HG02938 (cell line): ENCODE results near the gene HNRNPDL.
"Not testable (repeated sequence)": the region's sequence is repeated elsewhere in the genome, so short reads cannot be mapped to it uniquely, and the experiment has no call there.

Source experiments
- ATAC-seq: cut with Tn5 transposase; IDR thresholded peaks from one replicate; pipeline ENCODE4 v1.9.1; 2021; ENCODE audit warnings: mild to moderate bottlenecking, moderate library complexity; ENCODE audit not compliant: unreplicated experiment

Gene HNRNPDL

GRCh38 chr4:82433791-82434190, 3.5 kb upstream of the HNRNPDL start:
- ATAC-seq: no peak

- no peak for ATAC-seq
These were observed 2.3 kb upstream of the HNRNPDL start for GRCh38 chr4:82432596-82432995.

GRCh38 chr4:82431831-82432230, 1.6 kb upstream of the HNRNPDL start:
- ATAC-seq: no peak

GRCh38 chr4:82430964-82431745, 893 bp upstream of the HNRNPDL start:
- no peak for ATAC-seq

GRCh38 chr4:82429728-82430192, 502 bp downstream of the HNRNPDL start:
- ATAC-seq: peak; percentile 10

- ATAC-seq: peak; percentile 48
These were observed 1.1 kb downstream of the HNRNPDL start for GRCh38 chr4:82428969-82429727.

GRCh38 chr4:82428526-82428968, 1.7 kb downstream of the HNRNPDL start:
- ATAC-seq: no peak

- no peak for ATAC-seq
These were observed 4.8 kb downstream of the HNRNPDL start for GRCh38 chr4:82425478-82425877.

- ATAC-seq: no peak
These were observed 6.8 kb downstream of the HNRNPDL start for GRCh38 chr4:82423245-82424054.

GRCh38 chr4:82422616-82423015, 7.6 kb downstream of the HNRNPDL start:
- ATAC-seq: no peak

- no peak for ATAC-seq
These were observed 8.3 kb downstream of the HNRNPDL start for GRCh38 chr4:82421796-82422560.

- no peak for ATAC-seq
These were observed 10.8 kb downstream of the HNRNPDL start for GRCh38 chr4:82419451-82419850.

- no peak for ATAC-seq
These were observed 14.3 kb downstream of the HNRNPDL start for GRCh38 chr4:82415922-82416365.

- ATAC-seq: not testable (repeated sequence)
These were observed 15.2 kb downstream of the HNRNPDL start for GRCh38 chr4:82415061-82415460.

GRCh38 chr4:82403725-82404124, 26.5 kb downstream of the HNRNPDL start:
- no peak for ATAC-seq

- no peak for ATAC-seq
These were observed 28.0 kb downstream of the HNRNPDL start for GRCh38 chr4:82402196-82402775.

- no peak for ATAC-seq
These were observed 28.7 kb downstream of the HNRNPDL start for GRCh38 chr4:82401600-82401999.

GRCh38 chr4:82398263-82398662, 32.0 kb downstream of the HNRNPDL start:
- no peak for ATAC-seq

GRCh38 chr4:82397527-82397926, 32.7 kb downstream of the HNRNPDL start:
- ATAC-seq: no peak

- no peak for ATAC-seq
These were observed 35.4 kb downstream of the HNRNPDL start for GRCh38 chr4:82394896-82395295.
